Right atrium auricular region (tissue), 2 donors: ENCODE data around the gene TCF25. TPM values are rescaled to one million over a fixed set of nuclear protein-coding genes. Genes with fewer than 3 reads are reported as not detected.
A peak's percentile ranks its signal among the peaks of the same experiment; 100 is the strongest.

Experiments used
- DNase-seq: peaks from one replicate; pipeline ENCODE4 v3.0.0-alpha.2; 2019; ENCODE audit warnings: low spot score
- H3K27ac ChIP-seq, 2 donors: fragments of 200-600 bp; sonication (generic); 1 replicate in 1 of 2; 2 replicates in 1 of 2; pipeline ENCODE4 v1.5.1; 2016 to 2019
- H3K27me3 ChIP-seq, 2 donors: fragments of 200-600 bp; sonication (generic); one replicate each; pipeline versions ENCODE4 v1.5.1 to v1.6.0; 2017 to 2019
- H3K36me3 ChIP-seq: fragments of 200-600 bp; sonication (generic); one replicate; pipeline ENCODE4 v1.5.1; 2016
- H3K4me1 ChIP-seq, 2 donors: fragments of 200-600 bp; sonication (generic); one replicate each; pipeline versions ENCODE4 v1.5.1 to v1.6.0; 2017 to 2019
- H3K4me3 ChIP-seq, 2 donors: fragments of 200-600 bp; sonication (generic); 1 replicate in 1 of 2; 2 replicates in 1 of 2; pipeline ENCODE4 v1.5.1; 2017 to 2019; ENCODE audit warnings: mild to moderate bottlenecking in 1 of 2, moderate library complexity in 1 of 2
- H3K9me3 ChIP-seq, 2 donors: fragments of 200-600 bp; sonication (generic); one replicate each; pipeline ENCODE4 v1.5.1; 2019
- CTCF ChIP-seq, 2 donors: fragments of 200-600 bp; sonication (generic); IDR thresholded peaks; one replicate each; pipeline ENCODE4 v1.5.1; 2019; ENCODE audit warnings: antibody characterized with exemption in 2 of 2
- total RNA-seq, 2 donors: library from RNA; depleted of rRNA; stranded (reverse); fragments of >200 nt; gene quantifications; one replicate each; pipeline ENCODE4 v1.1.0, GENCODE V29; 2016

The TCF25 gene
- total RNA-seq, 2 donors from 2014 or later = 91.8 to 108 TPM

DNA sequence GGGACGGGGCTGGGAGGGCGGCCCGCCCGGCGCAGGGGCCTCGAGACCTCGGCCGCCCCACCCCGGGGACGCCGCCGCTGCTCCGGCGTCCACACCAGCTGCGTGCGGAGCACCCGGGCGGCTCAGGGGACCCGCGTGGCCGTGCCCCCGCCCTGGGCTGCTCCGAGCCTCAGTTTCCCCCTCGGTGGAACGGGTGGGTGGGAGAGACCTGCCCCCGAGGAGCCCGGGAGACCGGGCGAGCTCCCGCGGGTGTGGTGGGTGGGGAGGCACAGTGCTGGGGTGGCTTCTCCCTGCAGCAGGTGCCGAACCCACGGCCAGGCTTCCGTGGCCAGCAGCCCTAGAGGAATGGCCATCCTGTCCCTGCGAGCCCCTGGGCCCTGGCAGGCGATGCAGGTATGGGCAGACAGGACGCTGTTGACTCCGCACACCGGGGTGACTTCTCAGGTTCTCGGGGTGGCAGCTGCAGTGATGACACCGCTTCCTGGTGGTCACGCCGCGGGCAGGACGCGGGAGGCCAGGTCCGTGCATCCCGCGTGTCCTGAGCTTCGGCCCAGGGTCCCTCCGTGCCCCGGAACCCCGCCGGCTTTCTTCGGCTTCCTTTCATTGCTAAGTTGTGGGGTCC, 75.8 kb downstream of the TCF25 start:
- DNase-seq = no peak
- Histone ChIP-seq H3K4me3 (peak overlapping the region; percentile 41 to 62), H3K9me3 (no peaks in the 10 kb centered on the region), H3K27ac (peak overlapping the region in 1 of 2 donors; percentile 58), H3K27me3 (no peaks in the 10 kb centered on the region), H3K4me1 (peaks cover 0 to 13% of the 10 kb centered on the region in 2 donors), H3K36me3 (no peaks in the 10 kb centered on the region)
- no peak for TF ChIP-seq CTCF (IDR thresholded peaks at IDR 0.05)

DNA sequence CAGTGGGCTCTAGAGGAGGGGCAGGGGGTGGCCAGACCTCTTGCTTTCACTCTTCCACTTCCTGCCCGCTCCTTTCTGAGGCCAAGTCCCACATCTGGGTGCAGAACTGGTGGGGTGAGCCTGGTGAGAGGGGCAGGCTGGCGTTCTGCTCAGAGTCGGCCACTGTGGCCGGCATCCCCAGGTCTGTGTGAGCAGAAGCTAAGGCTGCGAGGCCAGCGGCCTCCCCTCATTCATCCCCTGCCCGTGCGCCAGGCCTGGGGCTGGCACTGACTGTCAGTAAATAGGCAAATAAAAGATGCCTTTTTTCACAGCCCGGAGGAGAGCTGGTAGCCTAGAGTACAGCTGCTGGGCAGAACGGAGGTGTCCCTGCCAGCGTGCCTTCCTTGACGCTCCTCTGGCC, 76.4 kb downstream of the TCF25 start:
- Histone ChIP-seq H3K27me3 (no peaks in the 10 kb centered on the region), H3K27ac (no peak overlapping the region), H3K9me3 (no peaks in the 10 kb centered on the region), H3K4me3 (peak overlapping the region in 1 of 2 donors; percentile 62), H3K36me3 (no peaks in the 10 kb centered on the region), H3K4me1 (peaks cover 0 to 13% of the 10 kb centered on the region in 2 donors)
- TF ChIP-seq CTCF (IDR thresholded peaks at IDR 0.05) = no peak
- no peak for DNase-seq

- Histone ChIP-seq H3K27ac (no peak overlapping the region), H3K9me3 (no peaks in the 10 kb centered on the region), H3K36me3 (peaks cover 3% of the 10 kb centered on the region), H3K4me1 (peaks cover 0 to 13% of the 10 kb centered on the region in 2 donors), H3K27me3 (no peaks in the 10 kb centered on the region), H3K4me3 (no peak overlapping the region)
- DNase-seq = no peak
- no peak for TF ChIP-seq CTCF (IDR thresholded peaks at IDR 0.05)
Measured at GRCh38 chr16:89951509-89951908, 78.1 kb downstream of the TCF25 start.

GRCh38 chr16:89952049-89952448, 78.7 kb downstream of the TCF25 start:
- Histone ChIP-seq H3K27me3 (no peaks in the 10 kb centered on the region), H3K27ac (no peak overlapping the region), H3K4me3 (no peak overlapping the region), H3K4me1 (peaks cover 0 to 13% of the 10 kb centered on the region in 2 donors), H3K9me3 (no peaks in the 10 kb centered on the region), H3K36me3 (peaks cover 8% of the 10 kb centered on the region)
- TF ChIP-seq CTCF (IDR thresholded peaks at IDR 0.05) = no peak
- DNase-seq = no peak

GRCh38 chr16:89952551-89952950, 79.2 kb downstream of the TCF25 start:
- no peak for TF ChIP-seq CTCF (IDR thresholded peaks at IDR 0.05)
- Histone ChIP-seq H3K4me3 (no peak overlapping the region), H3K36me3 (peaks cover 13% of the 10 kb centered on the region), H3K27me3 (no peaks in the 10 kb centered on the region), H3K27ac (no peak overlapping the region), H3K9me3 (no peaks in the 10 kb centered on the region), H3K4me1 (peaks cover 0 to 13% of the 10 kb centered on the region in 2 donors)
- no peak for DNase-seq
